Upper lobe of left lung (tissue), 4 donors: ENCODE data around the gene ATXN7L1.

ENCODE experiments used
- EP300 ChIP-seq, 4 donors: sonication (generic); formaldehyde crosslinking; IDR thresholded peaks; one replicate each; pipeline ENCODE4 v1.5.1; 2017; ENCODE audit warnings: antibody characterized with exemption in 4 of 4, control low read depth in 2 of 4
- POLR2A ChIP-seq, 4 donors: fragments of 450-650 bp; IDR thresholded peaks; one replicate each; pipeline ENCODE4 v1.5.1; 2016 to 2017; ENCODE audit warnings: antibody characterized with exemption in 4 of 4, mild to moderate bottlenecking in 2 of 4
- POLR2AphosphoS5 ChIP-seq, 2 donors: sonication (generic); formaldehyde crosslinking; IDR thresholded peaks; one replicate each; pipeline ENCODE4 v1.5.1; 2017; ENCODE audit warnings: antibody characterized with exemption in 2 of 2

GRCh38 chr7:105863876-105864275, 12.5 kb downstream of the ATXN7L1 start:
- no peak for TF ChIP-seq POLR2AphosphoS5 (IDR thresholded peaks at IDR 0.05)
- no peak for TF ChIP-seq EP300 (IDR thresholded peaks at IDR 0.05)
- TF ChIP-seq POLR2A (IDR thresholded peaks at IDR 0.05): no peak
